ENCODE measurements around the gene RDH16. TPM values are rescaled to one million over a fixed set of nuclear protein-coding genes. Genes with fewer than 3 reads are reported as not detected.
A peak's percentile ranks its signal among the peaks of the same experiment; 100 is the strongest.

The RDH16 gene
- total RNA-seq, 2 donors from 2014 or later = 1.1 to 3.0 TPM

DNA sequence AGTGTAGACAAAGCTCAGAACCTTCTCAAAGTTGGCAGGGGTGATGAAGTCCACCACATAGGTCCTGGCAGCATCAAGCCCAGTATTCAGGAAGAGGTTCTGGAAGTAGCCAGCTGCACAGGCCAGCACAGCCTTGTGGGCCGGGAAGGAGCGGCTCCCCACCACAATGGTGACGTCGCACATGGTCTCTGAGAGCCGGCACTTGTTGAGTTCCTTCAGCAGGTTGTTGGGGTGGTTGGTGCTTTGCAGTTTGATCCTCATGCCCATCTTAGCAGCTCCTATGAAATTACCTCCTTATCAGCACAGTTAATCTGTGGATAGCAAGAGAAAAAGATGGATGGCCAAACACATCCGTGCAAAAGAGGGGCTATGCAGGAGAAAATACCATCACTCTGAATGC is 47.2 kb upstream of the RDH16 start:
- no peaks in the 10 kb centered on the region for H3K9me3 ChIP-seq (ENCODE audit: control insufficient read depth, low read length)
- H3K36me3 ChIP-seq (ENCODE audit: control insufficient read depth, insufficient read depth, low read length) = peaks cover 48% of the 10 kb centered on the region
- WGBS, 2 experiments (ENCODE audit: insufficient coverage in 1 of 2, insufficient read length in 1 of 2) = 94 to 100% methylated on average over 1 to 6 of the region's 6 CpGs
- no peaks in the 10 kb centered on the region for H3K27me3 ChIP-seq (ENCODE audit: control insufficient read depth, insufficient read depth, low read length, poor library complexity, severe bottlenecking)
- H3K27ac ChIP-seq (ENCODE audit: low read depth, low read length) = no peak overlapping the region
- TF ChIP-seq, protein P1, sequence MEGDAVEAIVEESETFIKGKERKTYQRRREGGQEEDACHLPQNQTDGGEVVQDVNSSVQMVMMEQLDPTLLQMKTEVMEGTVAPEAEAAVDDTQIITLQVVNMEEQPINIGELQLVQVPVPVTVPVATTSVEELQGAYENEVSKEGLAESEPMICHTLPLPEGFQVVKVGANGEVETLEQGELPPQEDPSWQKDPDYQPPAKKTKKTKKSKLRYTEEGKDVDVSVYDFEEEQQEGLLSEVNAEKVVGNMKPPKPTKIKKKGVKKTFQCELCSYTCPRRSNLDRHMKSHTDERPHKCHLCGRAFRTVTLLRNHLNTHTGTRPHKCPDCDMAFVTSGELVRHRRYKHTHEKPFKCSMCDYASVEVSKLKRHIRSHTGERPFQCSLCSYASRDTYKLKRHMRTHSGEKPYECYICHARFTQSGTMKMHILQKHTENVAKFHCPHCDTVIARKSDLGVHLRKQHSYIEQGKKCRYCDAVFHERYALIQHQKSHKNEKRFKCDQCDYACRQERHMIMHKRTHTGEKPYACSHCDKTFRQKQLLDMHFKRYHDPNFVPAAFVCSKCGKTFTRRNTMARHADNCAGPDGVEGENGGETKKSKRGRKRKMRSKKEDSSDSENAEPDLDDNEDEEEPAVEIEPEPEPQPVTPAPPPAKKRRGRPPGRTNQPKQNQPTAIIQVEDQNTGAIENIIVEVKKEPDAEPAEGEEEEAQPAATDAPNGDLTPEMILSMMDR (conservative IDR thresholded peaks at IDR 0.05) = no peak
- no peaks in the 10 kb centered on the region for H3K27me3 Mint-ChIP-seq (ENCODE audit: insufficient read depth)
- DNase-seq = no peak
- H3K9ac ChIP-seq (ENCODE audit: extremely low read depth, low read length, poor library complexity, severe bottlenecking) = no peak overlapping the region
- no peak overlapping the region for H3K27ac Mint-ChIP-seq
- H3K4me3 ChIP-seq (ENCODE audit: low read length) = peak overlapping the region; percentile 91
- H3K9me3 Mint-ChIP-seq = no peaks in the 10 kb centered on the region
- H3K4me3 Mint-ChIP-seq = peak overlapping the region; percentile 79
- H3K4me1 Mint-ChIP-seq = peaks cover 27% of the 10 kb centered on the region
- H3K4me1 ChIP-seq (ENCODE audit: control insufficient read depth, insufficient read depth, low read length) = peaks cover 6% of the 10 kb centered on the region
- H3K36me3 Mint-ChIP-seq (ENCODE audit: low read depth) = peaks cover 45% of the 10 kb centered on the region

DNA sequence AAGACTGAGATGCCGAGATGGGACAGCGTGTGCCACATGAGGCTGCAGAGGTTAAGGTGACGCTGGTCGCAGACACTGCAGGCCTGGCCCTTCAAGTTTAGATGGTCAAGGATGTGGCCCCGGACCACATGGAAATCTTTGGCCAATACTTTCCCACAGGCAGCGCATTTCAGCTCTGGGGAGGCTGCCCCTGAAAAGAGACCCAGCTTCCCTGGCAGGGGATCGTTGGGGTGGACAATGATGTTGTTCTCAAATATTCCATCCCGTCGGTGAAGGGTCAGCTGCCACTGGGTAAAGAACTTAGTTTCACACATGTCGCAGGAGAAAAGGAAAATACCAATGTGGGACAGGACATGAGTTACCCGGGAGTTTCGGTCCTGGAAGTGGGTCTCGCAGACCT is 46.0 kb upstream of the RDH16 start:
- peaks cover 51% of the 10 kb centered on the region for H3K36me3 ChIP-seq (ENCODE audit: control insufficient read depth, insufficient read depth, low read length)
- Mint-ChIP-seq H3K4me3 (no peak overlapping the region), H3K27ac (no peak overlapping the region), H3K36me3 (ENCODE audit: low read depth) (peaks cover 48% of the 10 kb centered on the region), H3K27me3 (ENCODE audit: insufficient read depth) (no peaks in the 10 kb centered on the region), H3K4me1 (peaks cover 21% of the 10 kb centered on the region), H3K9me3 (no peaks in the 10 kb centered on the region)
- DNase-seq = no peak
- H3K9ac ChIP-seq (ENCODE audit: extremely low read depth, low read length, poor library complexity, severe bottlenecking) = no peak overlapping the region
- H3K4me1 ChIP-seq (ENCODE audit: control insufficient read depth, insufficient read depth, low read length) = peaks cover 6% of the 10 kb centered on the region
- 95 to 96% methylated on average over 10 to 13 of the region's 13 CpGs for WGBS, 2 experiments (ENCODE audit: insufficient coverage in 1 of 2, insufficient read length in 1 of 2)
- H3K4me3 ChIP-seq (ENCODE audit: low read length) = no peak overlapping the region
- no peaks in the 10 kb centered on the region for H3K9me3 ChIP-seq (ENCODE audit: control insufficient read depth, low read length)
- TF ChIP-seq, protein P1 (conservative IDR thresholded peaks at IDR 0.05) = no peak
- H3K27me3 ChIP-seq (ENCODE audit: control insufficient read depth, insufficient read depth, low read length, poor library complexity, severe bottlenecking) = no peaks in the 10 kb centered on the region
- H3K27ac ChIP-seq (ENCODE audit: low read depth, low read length) = no peak overlapping the region

DNA sequence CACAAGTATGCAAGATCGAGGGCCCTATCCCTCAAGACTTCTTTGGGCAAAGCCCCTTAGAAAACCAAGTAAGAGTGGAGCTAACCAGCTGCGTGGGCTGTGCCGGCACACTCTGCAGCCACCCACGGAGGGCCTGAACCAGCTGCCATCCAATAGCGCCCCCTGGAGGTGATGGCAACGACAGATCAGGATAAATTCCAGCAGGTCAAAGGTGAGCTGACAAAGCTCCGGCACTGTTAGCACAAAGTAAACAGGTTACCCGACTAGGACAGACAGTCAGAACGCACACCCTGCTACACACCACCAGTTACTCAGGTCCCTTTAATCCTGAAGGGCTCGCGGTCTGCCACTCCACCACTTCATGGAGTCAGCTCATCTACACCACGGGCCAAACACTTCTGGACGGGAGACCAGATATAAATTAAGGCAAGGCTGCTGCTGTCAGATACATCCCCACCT is 44.1 kb upstream of the RDH16 start:
- DNase-seq = peak; percentile 97
- peak overlapping the region; percentile 55 for H3K27ac Mint-ChIP-seq

More for the DNA sequence above, 44.1 kb upstream of the RDH16 start:
- H3K4me3 ChIP-seq (ENCODE audit: low read length) = no peak overlapping the region
- no peaks in the 10 kb centered on the region for H3K27me3 ChIP-seq (ENCODE audit: control insufficient read depth, insufficient read depth, low read length, poor library complexity, severe bottlenecking)
- H3K4me3 Mint-ChIP-seq = no peak overlapping the region
- no peak overlapping the region for H3K27ac ChIP-seq (ENCODE audit: low read depth, low read length)
- H3K9me3 Mint-ChIP-seq = no peaks in the 10 kb centered on the region
- H3K27me3 Mint-ChIP-seq (ENCODE audit: insufficient read depth) = no peaks in the 10 kb centered on the region
- H3K9me3 ChIP-seq (ENCODE audit: control insufficient read depth, low read length) = no peaks in the 10 kb centered on the region
- TF ChIP-seq, protein P1 (conservative IDR thresholded peaks at IDR 0.05) = peak; percentile 95
- peaks cover 48% of the 10 kb centered on the region for H3K36me3 Mint-ChIP-seq (ENCODE audit: low read depth)
- H3K4me1 ChIP-seq (ENCODE audit: control insufficient read depth, insufficient read depth, low read length) = peaks cover 6% of the 10 kb centered on the region
- H3K36me3 ChIP-seq (ENCODE audit: control insufficient read depth, insufficient read depth, low read length) = peaks cover 51% of the 10 kb centered on the region
- 63 to 68% methylated on average over 12 to 13 of the region's 13 CpGs for WGBS, 2 experiments (ENCODE audit: insufficient coverage in 1 of 2, insufficient read length in 1 of 2)
- no peak overlapping the region for H3K9ac ChIP-seq (ENCODE audit: extremely low read depth, low read length, poor library complexity, severe bottlenecking)
- H3K4me1 Mint-ChIP-seq = peaks cover 15% of the 10 kb centered on the region
